Measurements from ENCODE around the gene PPP6R3. TPM values are rescaled to one million over a fixed set of nuclear protein-coding genes. Genes with fewer than 3 reads are reported as not detected.

PPP6R3 gene
- total and polyA plus RNA-seq, 10 of the 15 experiments (the other 5 are each of a cell fraction or from before 2014, with no cell fraction given) = 12.4 to 123 (median 74.1) TPM

GRCh38 chr11:68598816-68599653 is 138.5 kb downstream of the PPP6R3 start:
- H3K9ac ChIP-seq (ENCODE audit: control insufficient read depth, insufficient read depth, low read length) = no peak overlapping the region
- no peaks in the 10 kb centered on the region for H4K20me1 ChIP-seq (ENCODE audit: control insufficient read depth, insufficient read depth)
- DNase-seq (ENCODE audit: low read depth, low spot score) = no peak
- TF ChIP-seq ZNF217 (IDR thresholded peaks at IDR 0.05) (no peak), SREBF1 (IDR thresholded peaks at IDR 0.05; ENCODE audit: low read length) (no peak), HDAC2 (IDR thresholded peaks at IDR 0.05) (no peak), JUND (IDR thresholded peaks at IDR 0.05; ENCODE audit: low read depth, low read length) (no peak), ZBTB33 (IDR thresholded peaks at IDR 0.05) (no peak)
- CTCF ChIA-PET = interaction anchor here (2.0 kb wide), 1 partner anchor 15 kb away, joined by 11 read pairs; no protein-coding TSS in a partner anchor
- intact Hi-C loops (cut with micrococcal nuclease; ENCODE audit: unreplicated experiment) (no loop called here), in situ Hi-C loops (cut with MboI) (no loop called here)
- RAD21 ChIA-PET (ENCODE audit: unreplicated experiment) = no interaction called here
- H3K9me3 ChIP-seq (replicated peaks; ENCODE audit: control insufficient read depth, insufficient read depth, low read length) = no peaks in the 10 kb centered on the region
- H3K27ac ChIP-seq (ENCODE audit: control insufficient read depth, insufficient read depth) = no peak overlapping the region
- no peak overlapping the region for H3K4me3 ChIP-seq
- no peak overlapping the region for H2AFZ ChIP-seq (ENCODE audit: control insufficient read depth, low read depth, low read length)
- POLR2A ChIA-PET = no interaction called here
- H3K79me2 ChIP-seq (ENCODE audit: control insufficient read depth, insufficient read depth, low read length) = no peaks in the 10 kb centered on the region
- no peak for ATAC-seq
- H3K36me3 ChIP-seq (ENCODE audit: control insufficient read depth in 2 of 2, insufficient read depth in 2 of 2, low read length in 1 of 2) = peaks cover 29 to 63% of the 10 kb centered on the region in 2 experiments
- H3K4me2 ChIP-seq (ENCODE audit: control insufficient read depth, insufficient read depth) = no peak overlapping the region
- no TSS peak for BruUV-seq (replicated peaks)
- H3K4me1 ChIP-seq (ENCODE audit: control insufficient read depth, insufficient read depth, low read length) = no peaks in the 10 kb centered on the region
- SMC1A ChIA-PET (ENCODE audit: uncharacterized antibody, unreplicated experiment) = no interaction called here
- 69% methylated on average over 7 of the region's 7 CpGs for WGBS (ENCODE audit: insufficient coverage, insufficient replicate concordance, low lambda C conversion rate, missing lambda C conversion rate)
- H3K27me3 ChIP-seq (replicated peaks in 1 of 2; ENCODE audit: control insufficient read depth in 2 of 2, insufficient read depth in 2 of 2, low read length in 1 of 2) = no peaks in the 10 kb centered on the region
- FAIRE-seq = no peak
